Astrocyte of the spinal cord (primary cell): ENCODE results near the gene SOWAHA.

Experiments used
- DNase-seq: peaks from one replicate; pipeline ENCODE4 v3.0.0; 2011; ENCODE audit warnings: low read depth, low spot score
- H3K4me3 ChIP-seq: 2 replicates; pipeline ENCODE4 v1.5.1; 2011; ENCODE audit warnings: low read depth, mild to moderate bottlenecking, low read length, moderate library complexity
- CTCF ChIP-seq: IDR thresholded peaks from 2 replicates; pipeline ENCODE4 v1.5.1; 2012; ENCODE audit warnings: low read depth, mild to moderate bottlenecking, low read length, inconsistent platforms
- in situ Hi-C: cut with HindIII; loops from 2 replicates; pipeline ENCODE4 v1.10.0; 2017; ENCODE audit warnings: low sequenced_read_pairs

The SOWAHA gene

GRCh38 chr5:132829742-132830435 lies 16.8 kb downstream of the SOWAHA start:
- DNase-seq, result peak; percentile 55
- H3K4me3 ChIP-seq, result peak overlapping the region; percentile 50
- in situ Hi-C loops, result no loop called here
- peak; percentile 86 for TF ChIP-seq CTCF

- in situ Hi-C loops, result no loop called here
- H3K4me3 ChIP-seq, result peak within 1 kb of the TSS; percentile 50
- TF ChIP-seq CTCF, result no peak
- no peak for DNase-seq
These were observed 17.5 kb downstream of the SOWAHA start, which contains the start of gene SHROOM1 for GRCh38 chr5:132830436-132831094. Gene SHROOM1, minus strand, starts transcription at chr5:132830647. Its CDS starts 4,507 bp downstream, at chr5:132826140.

GRCh38 chr5:132831095-132831860 lies 18.2 kb downstream of the SOWAHA start:
- H3K4me3 ChIP-seq, result no peak overlapping the region
- in situ Hi-C loops, result no loop called here
- no peak for DNase-seq
- no peak for TF ChIP-seq CTCF

GRCh38 chr5:132832612-132833011 lies 19.5 kb downstream of the SOWAHA start:
- in situ Hi-C loops, result no loop called here
- no peak for TF ChIP-seq CTCF
- no peak overlapping the region for H3K4me3 ChIP-seq
- no peak for DNase-seq

- no peak for DNase-seq
- TF ChIP-seq CTCF, result no peak
- H3K4me3 ChIP-seq, result no peak overlapping the region
- in situ Hi-C loops, result no loop called here
These were observed 21.0 kb downstream of the SOWAHA start for GRCh38 chr5:132834057-132834456.

GRCh38 chr5:132836852-132837251 lies 23.8 kb downstream of the SOWAHA start:
- no peak for DNase-seq
- in situ Hi-C loops, result no loop called here
- no peak overlapping the region for H3K4me3 ChIP-seq
- no peak for TF ChIP-seq CTCF
